WI38 (cell line): Measurements from ENCODE around the gene ANXA2.
"Not testable (repeated sequence)": the region's sequence is repeated elsewhere in the genome, so short reads cannot be mapped to it uniquely, and the experiment has no call there.

Source experiments
- H3K4me3 ChIP-seq: 2 replicates; pipeline ENCODE4 v1.5.1; 2011; ENCODE audit warnings: low read depth, mild to moderate bottlenecking, control low read depth, low read length
- TF ChIP-seq, protein P1 (sequence below): IDR thresholded peaks from 2 replicates; pipeline ENCODE4 v1.5.1; 2012; ENCODE audit warnings: low read depth, mild to moderate bottlenecking, control low read depth, low read length

ANXA2 gene

DNA sequence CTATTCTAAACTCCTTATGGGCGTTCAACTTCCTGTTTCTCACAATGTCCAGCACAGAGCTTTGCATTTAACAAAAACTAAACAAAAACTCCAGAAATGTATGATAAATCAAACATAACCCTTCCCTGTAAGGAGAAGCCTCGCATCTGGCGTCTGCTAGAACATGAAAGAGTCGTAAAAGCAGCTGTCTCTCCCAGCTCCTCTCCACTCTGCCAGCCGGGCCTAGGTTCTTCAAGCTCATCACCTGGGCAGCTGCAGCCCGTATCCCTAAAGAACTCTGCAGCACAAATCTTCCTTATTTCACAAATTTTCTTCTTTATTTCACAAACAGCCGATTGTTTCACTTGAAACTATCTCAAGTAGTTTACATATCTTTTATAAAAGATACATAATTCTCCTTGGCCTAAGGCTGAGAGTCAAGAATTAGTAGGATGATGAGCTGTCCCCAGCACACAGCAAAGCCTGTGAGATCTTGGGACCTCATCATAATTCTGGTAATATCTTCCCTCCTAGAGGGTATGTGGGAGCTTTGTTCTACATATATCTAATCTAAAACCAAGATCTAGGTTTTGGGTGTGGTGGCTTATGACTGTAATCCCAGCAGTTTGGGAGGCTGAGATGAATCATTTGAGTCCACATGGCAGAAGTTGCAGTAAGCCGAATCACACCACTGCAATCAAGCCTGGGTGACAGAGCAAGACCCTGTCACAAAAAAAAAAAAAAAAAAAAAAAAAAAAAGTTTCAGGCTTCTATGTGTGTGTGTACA lies 35.3 kb downstream of the ANXA2 start:
- TF ChIP-seq, protein P1, sequence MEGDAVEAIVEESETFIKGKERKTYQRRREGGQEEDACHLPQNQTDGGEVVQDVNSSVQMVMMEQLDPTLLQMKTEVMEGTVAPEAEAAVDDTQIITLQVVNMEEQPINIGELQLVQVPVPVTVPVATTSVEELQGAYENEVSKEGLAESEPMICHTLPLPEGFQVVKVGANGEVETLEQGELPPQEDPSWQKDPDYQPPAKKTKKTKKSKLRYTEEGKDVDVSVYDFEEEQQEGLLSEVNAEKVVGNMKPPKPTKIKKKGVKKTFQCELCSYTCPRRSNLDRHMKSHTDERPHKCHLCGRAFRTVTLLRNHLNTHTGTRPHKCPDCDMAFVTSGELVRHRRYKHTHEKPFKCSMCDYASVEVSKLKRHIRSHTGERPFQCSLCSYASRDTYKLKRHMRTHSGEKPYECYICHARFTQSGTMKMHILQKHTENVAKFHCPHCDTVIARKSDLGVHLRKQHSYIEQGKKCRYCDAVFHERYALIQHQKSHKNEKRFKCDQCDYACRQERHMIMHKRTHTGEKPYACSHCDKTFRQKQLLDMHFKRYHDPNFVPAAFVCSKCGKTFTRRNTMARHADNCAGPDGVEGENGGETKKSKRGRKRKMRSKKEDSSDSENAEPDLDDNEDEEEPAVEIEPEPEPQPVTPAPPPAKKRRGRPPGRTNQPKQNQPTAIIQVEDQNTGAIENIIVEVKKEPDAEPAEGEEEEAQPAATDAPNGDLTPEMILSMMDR, result no peak
- no peak overlapping the region for H3K4me3 ChIP-seq

DNA sequence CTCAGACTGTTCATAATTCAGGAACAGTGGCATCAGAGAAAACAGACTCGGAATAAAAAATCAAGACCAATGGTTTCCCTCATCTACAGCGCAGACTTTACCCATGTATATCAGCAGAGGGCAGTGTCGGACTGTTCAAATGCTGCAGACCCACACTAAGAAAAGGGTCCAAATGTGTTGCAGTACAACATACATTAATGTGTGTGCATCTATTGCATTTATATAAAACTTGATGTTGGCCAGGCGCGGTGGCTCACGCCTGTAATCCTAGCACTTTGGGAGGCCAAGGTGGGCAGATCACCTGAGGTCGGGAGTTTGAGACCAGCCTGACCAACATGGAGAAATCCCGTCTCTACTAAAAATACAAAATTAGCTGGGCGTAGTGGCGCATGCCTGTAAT lies 38.0 kb downstream of the ANXA2 start:
- TF ChIP-seq, protein P1, result peak; percentile 63
- not testable (repeated sequence) for H3K4me3 ChIP-seq

DNA sequence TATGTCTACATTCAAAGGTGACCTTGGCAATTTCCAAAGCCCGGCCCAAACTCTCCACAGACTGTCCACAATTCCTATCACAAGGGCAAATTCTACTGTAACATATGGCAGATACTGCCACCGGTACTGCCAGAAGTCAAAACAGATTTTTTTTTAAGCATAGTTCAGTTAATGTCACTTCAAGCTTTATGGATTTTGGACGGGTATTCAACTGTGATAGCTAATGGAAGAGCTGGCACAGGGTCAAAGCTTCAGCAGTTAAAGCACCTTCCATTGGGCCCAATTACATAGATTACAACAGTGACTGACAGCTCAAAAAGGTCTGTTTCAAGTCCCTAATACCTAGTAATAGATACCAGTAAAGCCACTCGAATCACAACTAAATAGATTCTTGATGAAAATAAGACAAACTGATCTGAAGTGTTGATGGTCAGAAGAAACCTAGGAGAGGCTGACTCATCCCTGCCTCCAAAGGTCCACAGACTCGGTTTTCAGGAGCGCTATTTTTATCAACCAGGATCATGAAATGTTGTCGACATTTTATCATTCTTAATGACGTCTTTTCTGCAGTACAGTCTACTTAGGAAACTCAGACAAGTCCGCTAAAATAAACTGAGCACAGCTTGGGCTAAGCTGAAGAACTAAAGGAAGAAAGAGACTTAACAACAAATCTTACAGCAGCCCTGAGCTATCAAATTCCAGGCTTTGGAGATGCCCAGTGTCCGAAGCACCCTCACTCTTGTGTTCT lies 38.7 kb downstream of the ANXA2 start:
- TF ChIP-seq, protein P1, result no peak
- H3K4me3 ChIP-seq, result no peak overlapping the region

DNA sequence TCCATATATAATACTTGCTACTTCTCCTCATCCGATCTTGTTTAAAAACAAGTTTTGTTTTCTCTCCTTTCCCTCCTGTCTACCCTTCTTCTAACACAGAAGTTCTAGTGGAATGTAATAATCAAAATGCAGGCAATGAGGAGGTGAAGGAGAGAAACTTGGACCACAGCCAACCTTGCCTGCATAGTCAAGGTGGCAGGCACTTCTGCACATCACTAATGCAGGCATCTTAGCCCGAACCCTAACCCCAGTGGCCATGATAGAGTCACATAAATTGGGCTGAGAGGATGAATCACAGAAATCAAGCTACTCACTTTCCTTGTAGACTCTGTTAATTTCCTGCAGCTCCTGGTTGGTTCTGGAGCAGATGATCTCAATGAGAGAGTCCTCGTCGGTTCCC lies 41.0 kb downstream of the ANXA2 start:
- H3K4me3 ChIP-seq, result no peak overlapping the region
- TF ChIP-seq, protein P1, result no peak

DNA sequence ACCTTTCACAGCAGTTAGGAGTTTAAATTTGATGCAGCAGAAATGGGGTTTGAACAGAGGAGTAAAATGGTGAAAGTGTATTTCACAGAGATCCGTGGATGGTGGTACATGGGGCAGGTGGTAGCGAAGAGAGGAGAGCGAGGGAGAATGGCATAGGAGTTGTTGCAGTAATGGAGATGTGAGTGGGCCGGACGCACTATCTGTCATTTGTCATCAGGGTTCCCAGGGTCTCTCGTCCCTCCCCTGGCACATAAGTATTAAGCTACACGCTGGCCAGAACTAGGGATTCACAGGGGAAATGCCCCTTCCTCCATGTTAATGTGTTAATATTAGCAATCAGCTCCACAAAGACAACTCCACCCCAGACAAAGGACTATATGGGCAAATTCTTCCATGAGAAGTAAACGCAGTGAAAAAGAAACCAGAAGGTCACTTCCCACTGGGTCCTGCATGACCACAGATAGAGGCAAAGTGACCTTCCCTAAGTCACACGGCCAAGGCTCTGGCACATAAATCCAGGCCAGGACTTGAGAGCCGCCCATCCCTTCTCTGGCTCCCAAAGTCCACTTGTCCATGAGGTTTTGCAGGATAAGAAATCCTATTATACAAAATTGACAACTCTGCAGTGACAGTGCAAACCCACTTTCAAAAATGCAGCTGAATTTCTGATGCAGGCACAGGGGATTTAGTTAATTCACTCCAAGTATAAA lies 42.5 kb downstream of the ANXA2 start:
- TF ChIP-seq, protein P1, result no peak
- no peak overlapping the region for H3K4me3 ChIP-seq

DNA sequence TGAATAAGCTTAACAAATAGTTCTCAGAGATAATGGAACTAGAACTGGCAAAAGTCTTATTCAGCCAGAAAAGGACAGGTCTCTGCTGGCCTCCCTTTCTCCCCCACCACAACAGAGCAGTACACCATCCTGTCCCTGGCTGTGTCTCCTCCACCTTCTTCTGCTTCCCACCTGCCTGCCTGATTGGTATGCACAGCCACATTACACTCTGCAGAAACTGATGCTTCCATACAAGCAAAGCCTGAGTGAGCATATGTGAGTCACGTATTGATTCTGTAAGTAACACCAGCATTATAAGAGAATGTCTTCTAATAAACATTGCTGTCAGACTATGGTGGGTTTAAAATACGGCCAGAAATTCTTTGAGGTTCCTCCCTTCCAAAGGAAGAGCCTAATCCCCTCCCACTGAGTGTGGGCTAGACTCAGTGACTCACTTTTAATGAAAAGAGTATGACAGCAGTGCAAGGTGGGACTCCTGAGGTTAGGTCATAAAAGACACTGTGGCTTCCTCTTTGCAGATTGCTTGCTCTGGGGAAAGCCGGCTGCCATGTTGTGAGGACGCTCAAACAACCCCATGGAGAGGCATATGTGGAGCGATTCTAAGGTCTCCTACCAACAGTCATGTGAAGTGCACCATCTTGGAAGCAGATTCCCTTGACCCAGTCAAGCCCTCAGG lies 44.4 kb downstream of the ANXA2 start:
- TF ChIP-seq, protein P1, result no peak
- no peak overlapping the region for H3K4me3 ChIP-seq
